H1 (cell line): Measurements from ENCODE around the gene FCGBP. TPM values are rescaled to one million over a fixed set of nuclear protein-coding genes. Genes with fewer than 3 reads are reported as not detected.
"Not testable (repeated sequence)": the region's sequence is repeated elsewhere in the genome, so short reads cannot be mapped to it uniquely, and the experiment has no call there.

ENCODE experiments used
- CTCF ChIA-PET: fragments of 300-600 bp; sonication (Branson Sonifier 250); formaldehyde crosslinking; loops from one replicate; lab custom pipeline; 2021; ENCODE audit not compliant: partially characterized antibody; lab: Charles Lee
- POLR2A ChIA-PET: fragments of 300-600 bp; sonication (Branson Sonifier 250); formaldehyde crosslinking; loops from one replicate; lab custom pipeline; 2021; ENCODE audit warnings: inconsistent platforms; ENCODE audit not compliant: partially characterized antibody; lab: Charles Lee
- DNase-seq, 2 experiments: peaks; one replicate each; pipeline versions ENCODE4 v3.0.0 to v3.0.0-alpha.2; 2010 to 2022; ENCODE audit warnings: low spot score in 2 of 2, low read depth in 1 of 2, mixed read lengths in 1 of 2
- FAIRE-seq: peaks from 2 replicates; lab custom pipeline; 2011; peaks lifted over from hg19 to GRCh38; lab: Jason Lieb, UNC
- H2AFZ ChIP-seq: 2 replicates; pipeline ENCODE4 v1.8.1; 2012; ENCODE audit warnings: low read length, inconsistent platforms
- H2AK5ac ChIP-seq: 2 replicates; pipeline ENCODE4 v1.6.1; 2013; ENCODE audit warnings: low read depth, low read length
- H2BK120ac ChIP-seq: replicated peaks from 2 replicates; pipeline ENCODE3; 2013; ENCODE audit warnings: low read depth, low read length, inconsistent platforms
- H2BK12ac ChIP-seq: 2 replicates; pipeline ENCODE4 v1.6.1; 2013; ENCODE audit warnings: low read depth, low read length
- H2BK15ac ChIP-seq: 2 replicates; pipeline ENCODE4 v1.6.1; 2013; ENCODE audit warnings: low read length
- H2BK20ac ChIP-seq: 2 replicates; pipeline ENCODE4 v1.6.1; 2013; ENCODE audit warnings: low read length
- H2BK5ac ChIP-seq: 2 replicates; pipeline ENCODE4 v1.6.1; 2013; ENCODE audit warnings: low read depth, low read length
- H3K14ac ChIP-seq: 2 replicates; pipeline ENCODE4 v1.6.1; 2013; ENCODE audit warnings: inconsistent platforms; ENCODE audit not compliant: insufficient read length
- H3K18ac ChIP-seq: 2 replicates; pipeline ENCODE4 v1.6.1; 2013; ENCODE audit warnings: low read length; ENCODE audit errors: extremely low read depth
- H3K23ac ChIP-seq: 2 replicates; pipeline ENCODE4 v1.6.1; 2013; ENCODE audit warnings: inconsistent platforms; ENCODE audit not compliant: insufficient read length
- H3K23me2 ChIP-seq: 2 replicates; pipeline ENCODE4 v1.6.1; 2013; ENCODE audit warnings: low read depth, low read length
- H3K27ac ChIP-seq: 2 replicates; pipeline ENCODE4 v1.6.1; 2011; ENCODE audit warnings: low read depth, low read length, inconsistent platforms
- H3K27me3 ChIP-seq, 4 experiments: replicated peaks in 1 of 4; 1 replicate in 1 of 4; 2 replicates in 3 of 4; pipeline versions ENCODE4 v1.6.1 to v1.8.1; 2011 to 2013; ENCODE audit warnings: low read length in 3 of 4, mild to moderate bottlenecking in 3 of 4, inconsistent platforms in 2 of 4, mixed read lengths in 2 of 4, moderate library complexity in 1 of 4; ENCODE audit not compliant: control insufficient read depth in 3 of 4, insufficient read depth in 3 of 4; ENCODE audit errors: extremely low read depth in 1 of 4
- H3K36me3 ChIP-seq, 4 experiments: 2 replicates each; pipeline versions ENCODE4 v1.6.1 to v1.8.1; 2011 to 2013; ENCODE audit warnings: mild to moderate bottlenecking in 4 of 4, low read length in 3 of 4, moderate library complexity in 2 of 4, control low read depth in 1 of 4, inconsistent platforms in 1 of 4; ENCODE audit not compliant: insufficient read depth in 4 of 4, control insufficient read depth in 2 of 4
- H3K4ac ChIP-seq: replicated peaks from 2 replicates; pipeline ENCODE3; 2013; ENCODE audit warnings: low read length, low read depth, mixed read lengths, inconsistent platforms; ENCODE audit not compliant: insufficient read length
- H3K4me1 ChIP-seq, 4 experiments: replicated peaks in 1 of 4; 1 replicate in 1 of 4; 2 replicates in 3 of 4; pipeline versions ENCODE4 v1.6.1 to v1.8.1; 2011 to 2013; ENCODE audit warnings: low read length in 3 of 4, inconsistent platforms in 2 of 4, mixed read lengths in 1 of 4; ENCODE audit not compliant: insufficient read depth in 4 of 4, control insufficient read depth in 3 of 4
- H3K4me2 ChIP-seq, 2 experiments: 2 replicates each; pipeline versions ENCODE4 v1.6.1 to v1.8.1; 2011 to 2013; ENCODE audit warnings: low read depth in 2 of 2, low read length in 2 of 2, control low read depth in 1 of 2, inconsistent platforms in 1 of 2, mild to moderate bottlenecking in 1 of 2; ENCODE audit not compliant: insufficient read depth in 1 of 2
- H3K4me3 ChIP-seq, 4 experiments: fragments of 200-600, 300-600 bp in 1 of 4; sonication (generic), shearing (Covaris generic), sonication (Bioruptor Twin) in 1 of 4; 2 replicates each; pipeline versions ENCODE4 v1.5.1 to v1.8.1; 2011 to 2016; ENCODE audit warnings: low read length in 4 of 4, low read depth in 3 of 4, control low read depth in 2 of 4, inconsistent platforms in 2 of 4, mild to moderate bottlenecking in 2 of 4, mixed read lengths in 1 of 4, moderate library complexity in 1 of 4; ENCODE audit not compliant: insufficient read depth in 2 of 4; ENCODE audit errors: extremely low read depth in 1 of 4
- H3K56ac ChIP-seq: replicated peaks from 2 replicates; pipeline ENCODE3; 2013; ENCODE audit warnings: low read depth, mild to moderate bottlenecking, mixed read lengths, low read length, inconsistent platforms; ENCODE audit not compliant: insufficient read length
- H3K79me1 ChIP-seq: 2 replicates; pipeline ENCODE4 v1.6.1; 2013; ENCODE audit warnings: low read depth, low read length, control low read depth
- H3K79me2 ChIP-seq, 2 experiments: 2 replicates each; pipeline versions ENCODE4 v1.6.1 to v1.8.1; 2012 to 2013; ENCODE audit warnings: low read length in 2 of 2, mild to moderate bottlenecking in 2 of 2, inconsistent platforms in 1 of 2; ENCODE audit not compliant: insufficient read depth in 2 of 2, control insufficient read depth in 1 of 2
- H3K9ac ChIP-seq, 4 experiments: replicated peaks in 1 of 4; 1 replicate in 1 of 4; 2 replicates in 3 of 4; pipeline versions ENCODE4 v1.6.1 to v1.8.1; 2011 to 2013; ENCODE audit warnings: low read depth in 3 of 4, low read length in 3 of 4, control low read depth in 2 of 4, mild to moderate bottlenecking in 2 of 4, moderate library complexity in 2 of 4, inconsistent platforms in 1 of 4; ENCODE audit errors: extremely low read depth in 1 of 4
- H3K9me3 ChIP-seq, 2 experiments: 2 replicates each; pipeline versions ENCODE4 v1.6.1 to v1.8.1; 2012 to 2013; ENCODE audit warnings: mild to moderate bottlenecking in 2 of 2, moderate library complexity in 2 of 2, control low read depth in 1 of 2, inconsistent platforms in 1 of 2, low read depth in 1 of 2, low read length in 1 of 2, mixed read lengths in 1 of 2; ENCODE audit not compliant: insufficient read depth in 2 of 2
- H4K20me1 ChIP-seq, 2 experiments: replicated peaks in 1 of 2; 2 replicates each; pipeline versions ENCODE3 to v1.8.1; 2011 to 2013; ENCODE audit warnings: inconsistent platforms in 2 of 2, low read length in 2 of 2, mild to moderate bottlenecking in 1 of 2; ENCODE audit not compliant: insufficient read depth in 2 of 2, control insufficient read depth in 1 of 2
- H4K5ac ChIP-seq: 2 replicates; pipeline ENCODE4 v1.6.1; 2013; ENCODE audit warnings: low read length, low read depth, mixed read lengths, inconsistent platforms; ENCODE audit not compliant: insufficient read length
- H4K8ac ChIP-seq: 2 replicates; pipeline ENCODE4 v1.8.0; 2013; ENCODE audit warnings: mild to moderate bottlenecking, moderate library complexity, low read length, inconsistent platforms; ENCODE audit not compliant: insufficient read depth; ENCODE audit errors: extremely low read depth
- H4K91ac ChIP-seq: replicated peaks from 2 replicates; pipeline ENCODE3; 2013; ENCODE audit warnings: low read length, mixed read lengths, inconsistent platforms; ENCODE audit not compliant: insufficient read length
- WGBS, 2 experiments: shearing (Covaris generic) in 1 of 2; methylation state at CpG; one replicate each; pipeline versions ENCODE4 v1.1.6 to v1.1.7; 2013 to 2015; ENCODE audit warnings: low lambda C conversion rate in 2 of 2, mixed read lengths in 2 of 2, inconsistent platforms in 1 of 2, low coverage in 1 of 2, missing lambda C conversion rate in 1 of 2; ENCODE audit not compliant: insufficient replicate concordance in 2 of 2, insufficient coverage in 1 of 2, insufficient read length in 1 of 2; ENCODE audit errors: extremely low coverage in 1 of 2, missing lambda C conversion rate in 1 of 2; 5-methylcytosine and 5-hydroxymethylcytosine counted together
- polyA plus RNA-seq, 7 experiments: library from polyadenylated mRNA; depleted of rRNA in 3 of 7; stranded (reverse) in 5 of 7; unstranded in 2 of 7; fragments of >200 nt in 5 of 7; fragments of 200-250 nt in 2 of 7; gene quantifications; 1 replicate in 5 of 7; 2 replicates in 1 of 7; 4 replicates in 1 of 7; pipeline versions ENCODE4 v1.2.1 to v1.2.3, GENCODE V29; 2011 to 2013; ENCODE audit warnings: missing spikeins in 2 of 7, mixed read lengths in 2 of 7
- total RNA-seq: library from RNA; stranded (reverse); fragmentation: NEBNext Ultra II Directional; extraction: Animal tissue kit (Norgen Biotek cat#: 25700); gene quantifications from 2 replicates; pipeline ENCODE4 v1.2.1, GENCODE V29; 2021

FCGBP gene
- total and polyA plus RNA-seq, 2 of the 8 experiments (the other 6 are each of a cell fraction or from before 2014, with no cell fraction given), result 1.1 to 3.1 TPM

DNA sequence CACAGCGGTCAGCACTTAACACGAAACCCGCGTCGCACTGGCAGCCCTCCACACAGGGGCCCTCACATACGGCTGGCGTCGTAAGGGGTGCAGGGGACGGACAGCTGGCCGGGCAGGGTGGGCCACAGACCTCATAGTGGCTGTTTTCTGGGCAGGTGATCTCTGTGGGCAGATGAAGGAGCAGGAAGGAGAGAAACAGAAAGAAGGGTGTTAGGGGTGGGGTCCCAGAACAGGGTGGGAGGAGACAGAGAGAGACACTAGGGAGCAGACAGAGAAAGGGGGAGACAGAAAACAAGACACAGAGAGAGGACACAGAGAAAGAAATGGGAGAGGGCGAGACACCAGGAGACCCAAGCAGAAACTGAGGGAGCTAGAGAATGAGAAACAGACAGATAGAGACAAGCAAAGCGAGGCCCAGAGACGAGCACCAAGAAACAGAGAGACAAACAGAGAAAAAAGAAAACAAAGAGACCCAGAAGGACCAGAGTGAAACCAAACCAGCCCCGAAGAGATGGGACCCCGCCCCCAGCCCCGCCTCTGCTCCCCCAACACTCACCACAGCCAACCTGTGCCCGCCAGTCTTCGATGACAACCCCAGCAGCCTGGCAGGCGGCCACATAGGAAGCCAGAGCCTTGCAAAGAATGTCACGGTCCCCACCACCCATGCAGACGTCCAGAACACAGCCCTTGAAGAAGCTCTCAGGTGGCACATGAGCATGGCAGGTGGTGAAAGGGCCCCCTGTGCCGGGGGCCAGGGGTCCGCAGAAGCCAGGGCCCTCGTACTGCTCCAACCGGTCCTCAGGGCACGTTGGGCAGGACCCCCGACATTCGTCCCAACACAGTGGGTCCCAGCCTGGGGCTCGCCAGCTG, 40.8 kb downstream of the FCGBP start:
- H2BK120ac ChIP-seq, H4K5ac ChIP-seq, H2BK20ac ChIP-seq, H3K4me3 ChIP-seq, H2BK5ac ChIP-seq, FAIRE-seq, CTCF ChIA-PET, H3K79me2 ChIP-seq, H3K56ac ChIP-seq, H2BK15ac ChIP-seq, H3K4ac ChIP-seq, H3K14ac ChIP-seq, H4K8ac ChIP-seq, H3K9ac ChIP-seq, H3K23me2 ChIP-seq, H3K4me2 ChIP-seq, H3K4me1 ChIP-seq, H3K27me3 ChIP-seq, H3K9me3 ChIP-seq, H3K36me3 ChIP-seq, H2BK12ac ChIP-seq, H3K79me1 ChIP-seq, H4K91ac ChIP-seq, H3K27ac ChIP-seq, H2AK5ac ChIP-seq, H4K20me1 ChIP-seq, H3K23ac ChIP-seq: not testable (repeated sequence)
- Histone ChIP-seq H2AFZ (peak overlapping the region; percentile 89), H3K18ac (peak overlapping the region; percentile 60)
- POLR2A ChIA-PET, result interaction anchor here (0.9 kb wide), 1 partner anchor 77 kb away, joined by 4 read pairs; the partner anchor contains the start of gene PSMC4
- WGBS, 2 experiments, result 80% methylated on average over 26 of the region's 29 CpGs; no CpG with 5 or more reads in 1 of the 2 experiments
- peak in 1 of 2 experiments; percentile 73 for DNase-seq
